NK-92 treated with Interleukin-12 subunit alpha and Interleukin-12 subunit beta, amount 100 ng/mL, for 24 hours (cell line): Measurements from ENCODE around the gene MYRF.

Experiments used
- DNase-seq: peaks from one replicate; lab custom pipeline; 2025; lab: John Stamatoyannopoulos, UW

The MYRF gene

GRCh38 chr11:61817471-61818202 is 65.2 kb downstream of the MYRF start:
- DNase-seq: no peak

GRCh38 chr11:61820174-61820573 is 67.7 kb downstream of the MYRF start:
- no peak for DNase-seq

- no peak for DNase-seq
Measured at GRCh38 chr11:61826930-61827570, 74.6 kb downstream of the MYRF start.

GRCh38 chr11:61827571-61828378 is 75.3 kb downstream of the MYRF start, which contains the start of gene FADS2:
Gene FADS2 (plus strand): TSS chr11:61828300. CDS start chr11:61828391, 91 bp downstream.
- DNase-seq: no peak

GRCh38 chr11:61828379-61828628 is 75.9 kb downstream of the MYRF start:
- no peak for DNase-seq

GRCh38 chr11:61828629-61829407 is 76.4 kb downstream of the MYRF start:
- no peak for DNase-seq

GRCh38 chr11:61829806-61830205 is 77.4 kb downstream of the MYRF start:
- no peak for DNase-seq

GRCh38 chr11:61830237-61831105 is 78.0 kb downstream of the MYRF start:
- DNase-seq: no peak

GRCh38 chr11:61832207-61832606 is 79.8 kb downstream of the MYRF start:
- no peak for DNase-seq

GRCh38 chr11:61832754-61833153 is 80.3 kb downstream of the MYRF start:
- DNase-seq: no peak

- DNase-seq: no peak
Measured at GRCh38 chr11:61833471-61833870, 81.0 kb downstream of the MYRF start.

GRCh38 chr11:61833926-61834277 is 81.5 kb downstream of the MYRF start:
- DNase-seq: no peak

- DNase-seq: peak; percentile 39
Measured at GRCh38 chr11:61834278-61835048, 82.0 kb downstream of the MYRF start.

- no peak for DNase-seq
Measured at GRCh38 chr11:61836193-61836592, 83.8 kb downstream of the MYRF start.

- DNase-seq: no peak
Measured at GRCh38 chr11:61837411-61838005, 85.1 kb downstream of the MYRF start.
